Type B pancreatic cell (in vitro differentiated cells): ENCODE measurements around the gene ZNF697. TPM values are rescaled to one million over a fixed set of nuclear protein-coding genes. Genes with fewer than 3 reads are reported as not detected.
"Not testable (repeated sequence)": the region's sequence is repeated elsewhere in the genome, so short reads cannot be mapped to it uniquely, and the experiment has no call there.

Experiments used
- DNase-seq: peaks from one replicate; pipeline ENCODE4 v3.0.0; 2021; ENCODE audit warnings: mixed read lengths; ENCODE audit not compliant: unreplicated experiment; ENCODE audit errors: extremely low spot score
- H3K27ac Mint-ChIP-seq: 2 replicates; pipeline ENCODE4 v1.8.0; 2021; ENCODE audit warnings: mild to moderate bottlenecking, mixed read lengths
- H3K27me3 Mint-ChIP-seq: 2 replicates; pipeline ENCODE4 v1.8.0; 2021; ENCODE audit warnings: mixed read lengths
- H3K36me3 Mint-ChIP-seq: 2 replicates; pipeline ENCODE4 v1.8.0; 2021; ENCODE audit warnings: mixed read lengths
- H3K4me1 Mint-ChIP-seq: one replicate; pipeline ENCODE4 v1.8.0; 2021; ENCODE audit warnings: mixed read lengths; ENCODE audit not compliant: unreplicated experiment
- H3K4me3 Mint-ChIP-seq: 2 replicates; pipeline ENCODE4 v1.8.0; 2021; ENCODE audit warnings: mild to moderate bottlenecking, mixed read lengths
- H3K9me3 Mint-ChIP-seq: 2 replicates; pipeline ENCODE4 v1.8.0; 2021; ENCODE audit warnings: mixed read lengths
- long read RNA-seq: library from polyadenylated mRNA; unstranded; transcript quantifications from one replicate; pipeline ENCODE4 v2.0.0, GENCODE V29; 2020
- total RNA-seq: library from RNA; stranded (reverse); gene quantifications from 2 replicates; pipeline ENCODE4 v1.2.1, GENCODE V29; 2021; ENCODE audit warnings: low replicate concordance
- TF ChIP-seq, protein P1 (sequence below): fragments of 200-600 bp; sonication (generic); conservative IDR thresholded peaks from 2 replicates; pipeline ENCODE4 v1.5.0; 2021; ENCODE audit warnings: antibody characterized with exemption, mild to moderate bottlenecking

The ZNF697 gene
- total RNA-seq: 9.9 and 11.8 TPM in 2 replicates
- long read RNA-seq, partial matches to known transcripts: 0 of 3 reads
- long read RNA-seq, other reads (novel, unspliced or antisense): 3 of 3 reads

DNA sequence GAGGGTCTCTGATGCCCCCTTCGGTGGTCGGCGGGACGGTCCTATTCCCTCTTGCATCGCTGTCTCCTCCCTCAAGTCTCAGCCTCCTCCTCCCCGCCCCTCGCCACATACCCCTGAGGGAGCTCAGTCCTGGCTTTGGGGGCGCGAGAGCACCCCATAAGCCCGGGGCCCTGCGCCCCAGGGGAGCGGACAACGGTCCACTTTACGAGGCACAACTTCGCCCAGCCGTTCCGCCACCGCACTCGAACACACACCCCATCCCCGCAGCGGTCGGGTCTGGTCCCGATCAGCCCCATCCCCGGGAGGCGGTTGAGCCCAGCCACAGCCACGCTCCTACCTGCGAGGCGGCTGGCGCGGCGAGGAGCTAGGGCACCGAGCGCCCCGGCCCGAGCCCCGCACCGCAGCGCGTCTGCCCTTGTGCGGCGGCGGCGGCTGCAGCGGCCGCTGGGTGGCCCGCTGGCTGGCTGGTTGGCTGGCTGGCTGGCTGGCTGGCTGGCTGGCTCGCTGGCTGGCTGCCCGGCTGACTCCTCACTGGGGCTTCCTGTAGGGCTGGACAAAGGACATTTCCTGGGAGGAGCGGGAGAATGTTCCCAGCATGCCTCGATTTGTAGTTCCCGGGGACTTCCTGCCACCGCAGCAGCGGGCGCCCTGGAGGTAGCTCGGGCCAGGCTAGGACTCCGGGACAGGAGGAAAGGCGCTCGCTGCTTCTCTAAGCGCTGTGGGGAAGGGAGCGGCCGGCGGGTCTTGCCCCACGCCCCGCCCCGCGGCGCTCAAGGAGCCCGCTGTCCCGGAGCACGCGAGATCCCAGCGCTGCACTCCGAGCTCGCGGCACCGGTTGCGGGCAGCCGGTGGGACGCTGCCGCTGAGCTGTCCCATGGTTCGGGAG is at the start of gene ZNF697:
Gene ZNF697, minus strand, starts transcription at position 533 of the 886 bp plus-strand sequence. CDS start 22,166 bp downstream, outside the sequence.
- peak; percentile 91 for DNase-seq
- Mint-ChIP-seq H3K4me1 (peaks cover 24% of the 10 kb centered on the region), H3K36me3 (peaks cover 4% of the 10 kb centered on the region), H3K4me3 (peak within 1 kb of the TSS; percentile 95), H3K27me3 (peaks cover 21% of the 10 kb centered on the region), H3K9me3 (no peaks in the 10 kb centered on the region), H3K27ac (peak within 1 kb of the TSS; percentile 88)
- TF ChIP-seq, protein P1, sequence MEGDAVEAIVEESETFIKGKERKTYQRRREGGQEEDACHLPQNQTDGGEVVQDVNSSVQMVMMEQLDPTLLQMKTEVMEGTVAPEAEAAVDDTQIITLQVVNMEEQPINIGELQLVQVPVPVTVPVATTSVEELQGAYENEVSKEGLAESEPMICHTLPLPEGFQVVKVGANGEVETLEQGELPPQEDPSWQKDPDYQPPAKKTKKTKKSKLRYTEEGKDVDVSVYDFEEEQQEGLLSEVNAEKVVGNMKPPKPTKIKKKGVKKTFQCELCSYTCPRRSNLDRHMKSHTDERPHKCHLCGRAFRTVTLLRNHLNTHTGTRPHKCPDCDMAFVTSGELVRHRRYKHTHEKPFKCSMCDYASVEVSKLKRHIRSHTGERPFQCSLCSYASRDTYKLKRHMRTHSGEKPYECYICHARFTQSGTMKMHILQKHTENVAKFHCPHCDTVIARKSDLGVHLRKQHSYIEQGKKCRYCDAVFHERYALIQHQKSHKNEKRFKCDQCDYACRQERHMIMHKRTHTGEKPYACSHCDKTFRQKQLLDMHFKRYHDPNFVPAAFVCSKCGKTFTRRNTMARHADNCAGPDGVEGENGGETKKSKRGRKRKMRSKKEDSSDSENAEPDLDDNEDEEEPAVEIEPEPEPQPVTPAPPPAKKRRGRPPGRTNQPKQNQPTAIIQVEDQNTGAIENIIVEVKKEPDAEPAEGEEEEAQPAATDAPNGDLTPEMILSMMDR: peak; percentile 76

- H3K27ac Mint-ChIP-seq: no peak overlapping the region
Measured at GRCh38 chr1:119697598-119697997, 49.5 kb upstream of the ZNF697 start.

DNA sequence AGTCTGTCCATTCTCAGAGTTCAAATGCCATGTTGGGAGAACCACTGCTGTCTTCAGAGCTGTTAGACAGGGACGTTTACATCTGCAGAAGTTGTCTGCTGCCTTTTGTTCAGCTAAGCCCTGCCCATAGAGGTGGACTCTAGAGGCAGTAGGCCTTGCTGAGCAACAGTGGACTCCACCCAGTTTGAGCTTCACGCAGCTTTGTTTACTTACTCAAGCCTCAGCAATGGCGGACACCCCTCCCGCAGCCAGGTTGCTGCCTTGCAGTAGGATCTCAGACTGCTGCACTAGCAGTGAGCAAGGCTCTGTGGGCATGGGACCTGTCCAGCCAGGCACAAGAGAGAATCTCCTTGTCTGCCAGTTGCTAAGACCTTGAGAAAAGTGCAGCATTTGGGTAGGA is 48.8 kb upstream of the ZNF697 start:
- H3K27me3 Mint-ChIP-seq, H3K36me3 Mint-ChIP-seq, H3K27ac Mint-ChIP-seq, DNase-seq, H3K4me3 Mint-ChIP-seq, H3K4me1 Mint-ChIP-seq: not testable (repeated sequence)
- H3K9me3 Mint-ChIP-seq: peaks cover 10% of the 10 kb centered on the region

More at GRCh38 chr1:119697598-119697997, 49.5 kb upstream of the ZNF697 start:
- Mint-ChIP-seq H3K27me3 (no peaks in the 10 kb centered on the region), H3K4me1 (peaks cover 7% of the 10 kb centered on the region), H3K4me3 (no peak overlapping the region), H3K36me3 (no peaks in the 10 kb centered on the region), H3K9me3 (peaks cover 18% of the 10 kb centered on the region)
- DNase-seq: no peak
- TF ChIP-seq, protein P1: no peak

DNA sequence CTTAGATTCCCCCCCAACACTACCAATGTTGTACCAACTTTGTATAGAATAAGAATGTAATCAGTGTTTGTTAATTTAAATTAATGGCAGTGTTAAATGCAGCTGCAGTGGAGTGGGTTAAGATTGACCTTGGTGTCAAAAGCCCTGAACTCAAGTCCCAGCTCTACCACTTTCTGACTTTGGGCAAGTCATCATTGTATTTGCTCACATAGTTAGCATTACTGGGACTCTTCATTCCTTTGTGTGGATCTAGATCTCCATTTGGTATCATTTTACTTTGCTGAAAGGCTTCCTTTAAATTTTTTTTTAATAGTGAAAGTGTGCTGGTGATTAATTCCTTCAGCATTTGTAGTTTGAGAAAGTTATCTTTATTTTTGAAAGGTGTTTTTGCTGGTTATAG is 41.4 kb upstream of the ZNF697 start:
- H3K27me3 Mint-ChIP-seq: no peaks in the 10 kb centered on the region
- H3K4me3 Mint-ChIP-seq: no peak overlapping the region
- H3K36me3 Mint-ChIP-seq: no peaks in the 10 kb centered on the region
- peaks cover 5% of the 10 kb centered on the region for H3K4me1 Mint-ChIP-seq
- TF ChIP-seq, protein P1: no peak
- H3K9me3 Mint-ChIP-seq: no peaks in the 10 kb centered on the region
- no peak overlapping the region for H3K27ac Mint-ChIP-seq
- no peak for DNase-seq

DNA sequence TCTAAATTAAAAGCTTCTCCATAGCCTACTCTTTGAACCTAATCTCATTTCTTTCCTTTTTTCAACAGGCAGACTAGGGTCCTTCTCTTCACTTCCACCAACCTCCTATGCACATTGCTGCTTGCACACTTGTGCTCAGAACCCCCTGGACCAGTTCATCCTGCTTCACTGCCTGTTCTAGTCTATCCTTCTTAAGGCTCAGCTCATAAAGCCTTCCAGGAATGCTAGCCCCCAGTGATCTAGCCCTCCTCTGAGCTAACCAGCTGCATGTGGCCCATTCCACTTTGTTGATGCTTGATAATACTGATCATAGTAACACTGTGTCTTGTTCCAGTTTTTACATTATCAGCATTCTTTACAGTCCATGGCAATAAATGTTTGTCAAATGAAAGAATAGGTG is 40.7 kb upstream of the ZNF697 start:
- Mint-ChIP-seq H3K4me1 (peaks cover 10% of the 10 kb centered on the region), H3K27ac (peak overlapping the region; percentile 70)

More for the DNA sequence above, 40.7 kb upstream of the ZNF697 start:
- Mint-ChIP-seq H3K27me3 (no peaks in the 10 kb centered on the region), H3K36me3 (no peaks in the 10 kb centered on the region), H3K9me3 (no peaks in the 10 kb centered on the region), H3K4me3 (peak overlapping the region; percentile 30)
- TF ChIP-seq, protein P1: no peak
- DNase-seq: no peak
